Measurements from ENCODE around the gene AP2M1. TPM values are rescaled to one million over a fixed set of nuclear protein-coding genes. Genes with fewer than 3 reads are reported as not detected.

Gene AP2M1
- total and polyA plus RNA-seq, 10 of the 15 experiments (the other 5 are each of a cell fraction or from before 2014, with no cell fraction given): 65.6 to 356 (median 161) TPM

DNA sequence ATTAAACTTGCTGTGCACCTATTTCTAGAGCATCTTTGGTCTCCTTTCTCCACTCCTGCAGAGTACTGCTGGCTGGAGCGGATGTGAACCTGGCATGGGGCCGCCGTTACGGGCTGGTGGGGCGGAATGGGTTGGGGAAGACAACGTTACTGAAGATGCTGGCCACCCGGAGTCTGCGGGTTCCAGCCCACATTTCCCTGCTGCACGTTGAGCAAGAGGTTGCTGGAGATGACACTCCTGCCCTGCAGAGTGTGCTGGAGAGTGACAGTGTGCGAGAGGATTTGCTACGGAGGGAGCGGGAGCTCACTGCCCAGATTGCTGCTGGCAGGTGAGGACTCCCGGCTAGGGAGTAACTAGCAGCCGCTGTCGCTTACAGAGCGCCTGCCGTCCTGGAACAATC is 13.4 kb downstream of the AP2M1 start (continued):
- TF ChIP-seq, protein P1, sequence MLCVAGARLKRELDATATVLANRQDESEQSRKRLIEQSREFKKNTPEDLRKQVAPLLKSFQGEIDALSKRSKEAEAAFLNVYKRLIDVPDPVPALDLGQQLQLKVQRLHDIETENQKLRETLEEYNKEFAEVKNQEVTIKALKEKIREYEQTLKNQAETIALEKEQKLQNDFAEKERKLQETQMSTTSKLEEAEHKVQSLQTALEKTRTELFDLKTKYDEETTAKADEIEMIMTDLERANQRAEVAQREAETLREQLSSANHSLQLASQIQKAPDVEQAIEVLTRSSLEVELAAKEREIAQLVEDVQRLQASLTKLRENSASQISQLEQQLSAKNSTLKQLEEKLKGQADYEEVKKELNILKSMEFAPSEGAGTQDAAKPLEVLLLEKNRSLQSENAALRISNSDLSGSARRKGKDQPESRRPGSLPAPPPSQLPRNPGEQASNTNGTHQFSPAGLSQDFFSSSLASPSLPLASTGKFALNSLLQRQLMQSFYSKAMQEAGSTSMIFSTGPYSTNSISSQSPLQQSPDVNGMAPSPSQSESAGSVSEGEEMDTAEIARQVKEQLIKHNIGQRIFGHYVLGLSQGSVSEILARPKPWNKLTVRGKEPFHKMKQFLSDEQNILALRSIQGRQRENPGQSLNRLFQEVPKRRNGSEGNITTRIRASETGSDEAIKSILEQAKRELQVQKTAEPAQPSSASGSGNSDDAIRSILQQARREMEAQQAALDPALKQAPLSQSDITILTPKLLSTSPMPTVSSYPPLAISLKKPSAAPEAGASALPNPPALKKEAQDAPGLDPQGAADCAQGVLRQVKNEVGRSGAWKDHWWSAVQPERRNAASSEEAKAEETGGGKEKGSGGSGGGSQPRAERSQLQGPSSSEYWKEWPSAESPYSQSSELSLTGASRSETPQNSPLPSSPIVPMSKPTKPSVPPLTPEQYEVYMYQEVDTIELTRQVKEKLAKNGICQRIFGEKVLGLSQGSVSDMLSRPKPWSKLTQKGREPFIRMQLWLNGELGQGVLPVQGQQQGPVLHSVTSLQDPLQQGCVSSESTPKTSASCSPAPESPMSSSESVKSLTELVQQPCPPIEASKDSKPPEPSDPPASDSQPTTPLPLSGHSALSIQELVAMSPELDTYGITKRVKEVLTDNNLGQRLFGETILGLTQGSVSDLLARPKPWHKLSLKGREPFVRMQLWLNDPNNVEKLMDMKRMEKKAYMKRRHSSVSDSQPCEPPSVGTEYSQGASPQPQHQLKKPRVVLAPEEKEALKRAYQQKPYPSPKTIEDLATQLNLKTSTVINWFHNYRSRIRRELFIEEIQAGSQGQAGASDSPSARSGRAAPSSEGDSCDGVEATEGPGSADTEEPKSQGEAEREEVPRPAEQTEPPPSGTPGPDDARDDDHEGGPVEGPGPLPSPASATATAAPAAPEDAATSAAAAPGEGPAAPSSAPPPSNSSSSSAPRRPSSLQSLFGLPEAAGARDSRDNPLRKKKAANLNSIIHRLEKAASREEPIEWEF (IDR thresholded peaks at IDR 0.05; ENCODE audit: insufficient replicate concordance, low read depth, low read length): no peak
- TF ChIP-seq EZH2 (IDR thresholded peaks at IDR 0.05; ENCODE audit: borderline replicate concordance, control insufficient read depth, low read depth, low read length) (no peak), RUNX3 (IDR thresholded peaks at IDR 0.05; ENCODE audit: low read length) (no peak), HDAC2 (IDR thresholded peaks at IDR 0.05) (no peak), EED (IDR thresholded peaks at IDR 0.05; ENCODE audit: low read depth) (no peak)
- TF ChIP-seq, protein P2, sequence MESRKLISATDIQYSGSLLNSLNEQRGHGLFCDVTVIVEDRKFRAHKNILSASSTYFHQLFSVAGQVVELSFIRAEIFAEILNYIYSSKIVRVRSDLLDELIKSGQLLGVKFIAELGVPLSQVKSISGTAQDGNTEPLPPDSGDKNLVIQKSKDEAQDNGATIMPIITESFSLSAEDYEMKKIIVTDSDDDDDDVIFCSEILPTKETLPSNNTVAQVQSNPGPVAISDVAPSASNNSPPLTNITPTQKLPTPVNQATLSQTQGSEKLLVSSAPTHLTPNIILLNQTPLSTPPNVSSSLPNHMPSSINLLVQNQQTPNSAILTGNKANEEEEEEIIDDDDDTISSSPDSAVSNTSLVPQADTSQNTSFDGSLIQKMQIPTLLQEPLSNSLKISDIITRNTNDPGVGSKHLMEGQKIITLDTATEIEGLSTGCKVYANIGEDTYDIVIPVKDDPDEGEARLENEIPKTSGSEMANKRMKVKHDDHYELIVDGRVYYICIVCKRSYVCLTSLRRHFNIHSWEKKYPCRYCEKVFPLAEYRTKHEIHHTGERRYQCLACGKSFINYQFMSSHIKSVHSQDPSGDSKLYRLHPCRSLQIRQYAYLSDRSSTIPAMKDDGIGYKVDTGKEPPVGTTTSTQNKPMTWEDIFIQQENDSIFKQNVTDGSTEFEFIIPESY (IDR thresholded peaks at IDR 0.05): no peak

Data from GM12878 (cell line).